Measurements from ENCODE around the gene ACHE.

Gene ACHE

GRCh38 chr7:100896732-100897608 lies 1.3 kb upstream of the ACHE start:
- no peak for DNase-seq

- no peak for DNase-seq
These were observed 456 bp upstream of the ACHE start for GRCh38 chr7:100895956-100896731.

- DNase-seq, result peak; percentile 62
These were observed 608 bp downstream of the ACHE start for GRCh38 chr7:100894860-100895700.

DNA sequence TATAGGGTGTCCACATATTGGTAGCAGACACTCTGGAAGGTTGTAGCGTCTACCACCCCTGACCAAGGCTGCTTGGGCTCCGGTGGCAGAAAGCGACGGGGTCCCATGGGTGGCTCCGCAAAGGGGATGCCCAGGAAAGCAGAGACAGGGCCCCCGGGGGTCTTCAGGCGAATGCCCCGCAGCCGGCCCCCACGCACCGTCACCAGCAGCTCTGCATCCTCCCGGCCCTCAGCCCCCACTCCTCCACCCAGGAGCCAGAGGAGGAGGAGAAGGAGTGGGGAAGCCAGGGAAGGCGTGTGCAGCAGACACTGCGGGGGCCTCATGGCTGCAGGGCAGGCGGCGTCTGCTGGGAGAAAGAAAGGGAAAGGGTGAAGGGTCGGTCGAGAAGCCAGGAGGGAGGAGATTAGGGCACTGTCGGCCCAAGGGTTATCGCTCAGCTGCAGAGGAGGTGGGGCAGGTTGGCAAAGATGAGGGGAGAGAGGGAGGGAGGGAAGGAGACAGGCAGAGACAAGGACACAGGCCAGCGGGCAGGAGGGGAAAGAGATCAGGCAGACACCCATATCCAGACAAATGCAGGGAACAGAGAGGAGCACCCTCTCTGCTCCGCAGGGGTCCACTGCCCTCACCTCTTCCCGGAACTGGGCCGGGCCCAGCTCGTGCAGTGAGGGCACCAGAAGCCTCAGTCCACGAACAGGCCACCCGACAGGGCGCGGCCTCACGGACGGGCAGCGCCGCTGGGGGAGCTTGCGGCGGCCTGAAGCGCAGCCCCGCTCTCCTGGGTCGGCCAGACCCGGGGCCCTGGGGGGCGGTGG lies 1.6 kb downstream of the ACHE start:
- no peak for DNase-seq

DNA sequence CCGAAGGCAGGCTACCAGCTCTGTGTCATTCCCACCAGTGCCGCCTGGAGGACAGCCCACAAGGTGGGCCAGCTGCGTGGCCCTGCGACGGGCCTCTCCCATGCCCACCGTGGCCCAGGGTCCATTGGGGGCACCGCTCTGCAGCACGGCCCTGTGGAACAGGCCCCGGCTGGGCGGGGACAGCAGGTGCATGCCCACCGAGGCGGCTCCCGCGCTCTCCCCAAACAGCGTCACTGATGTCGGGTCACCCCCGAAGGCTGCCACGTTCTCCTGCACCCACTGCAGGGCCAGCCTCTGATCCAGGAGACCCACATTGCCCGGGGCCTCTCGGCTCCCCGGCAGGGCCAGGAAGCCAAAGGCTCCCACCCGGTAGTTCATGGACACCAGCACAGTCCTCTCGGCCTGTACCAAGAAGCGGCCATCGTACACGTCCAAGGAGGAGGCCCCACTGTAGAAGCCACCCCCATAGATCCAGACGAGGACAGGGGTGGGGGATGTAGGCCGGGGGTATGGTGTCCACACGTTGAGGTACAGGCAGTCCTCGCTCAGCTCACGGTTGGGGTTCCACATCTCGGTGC lies 2.3 kb downstream of the ACHE start:
- no peak for DNase-seq

- DNase-seq, result no peak
These were observed 3.0 kb downstream of the ACHE start for GRCh38 chr7:100892364-100893317.

GRCh38 chr7:100891568-100892247 lies 4.0 kb downstream of the ACHE start:
- no peak for DNase-seq

GRCh38 chr7:100890653-100891567 lies 4.8 kb downstream of the ACHE start:
- DNase-seq, result no peak

DNA sequence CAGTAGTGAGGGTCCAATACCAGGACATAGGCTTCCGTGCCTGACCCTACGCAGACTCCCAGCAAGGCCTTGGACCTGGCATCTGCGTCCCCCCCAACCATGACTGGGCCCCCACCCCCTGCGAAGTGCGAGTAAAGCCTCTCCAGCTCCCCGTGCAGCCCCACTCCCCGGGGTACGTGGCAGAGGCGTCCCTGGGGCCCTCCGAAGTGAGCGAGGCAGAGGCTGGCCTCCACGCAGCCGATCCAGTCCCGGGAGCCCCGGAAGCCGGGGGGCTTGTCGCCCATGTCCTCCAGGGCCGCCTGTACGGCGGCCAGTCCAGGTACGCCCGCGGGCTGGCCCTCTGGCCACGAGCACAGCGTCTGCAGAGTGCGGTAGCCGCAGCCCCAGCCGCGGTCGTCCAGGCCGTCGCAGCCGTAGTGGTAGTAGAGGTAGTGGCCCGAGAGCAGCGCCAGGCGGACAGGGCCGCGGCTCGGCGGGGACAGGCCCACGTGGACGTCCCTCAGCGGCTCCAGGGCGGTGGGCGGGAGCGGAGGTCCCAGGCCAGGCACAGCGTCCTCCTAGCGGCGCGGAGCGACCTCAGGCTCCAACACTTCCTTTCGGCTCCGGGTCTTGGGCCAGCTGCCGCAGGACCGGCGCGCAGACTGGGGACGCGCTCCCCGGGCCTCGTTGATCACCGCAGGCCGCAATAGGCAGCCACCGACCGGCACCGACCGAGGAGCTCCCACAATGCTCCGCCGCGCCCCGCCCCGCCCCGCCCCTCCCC lies 6.5 kb downstream of the ACHE start, which contains the start of gene UFSP1:
UFSP1 (minus strand) TSS at position 728 of the 763 bp plus-strand sequence; CDS start at position 284, 444 bp downstream.
- DNase-seq, result no peak

- no peak for DNase-seq
These were observed 7.2 kb downstream of the ACHE start for GRCh38 chr7:100888291-100888987.

- DNase-seq, result no peak
These were observed 8.0 kb downstream of the ACHE start for GRCh38 chr7:100887516-100888290.

GRCh38 chr7:100886936-100887515 lies 8.7 kb downstream of the ACHE start:
- no peak for DNase-seq

GRCh38 chr7:100886142-100886935 lies 9.3 kb downstream of the ACHE start:
- DNase-seq, result no peak

GRCh38 chr7:100885440-100886141 lies 10.1 kb downstream of the ACHE start:
- no peak for DNase-seq
